ENCODE results near the gene PAX8. TPM values are rescaled to one million over a fixed set of nuclear protein-coding genes. Genes with fewer than 3 reads are reported as not detected.

The PAX8 gene
- total and polyA plus RNA-seq, 2 of the 13 experiments (the other 11 are each of a cell fraction or from before 2014, with no cell fraction given) = 1.5 to 8.8 TPM

- TF ChIP-seq CSRNP2 (CRISPR knock-in tag; conservative IDR thresholded peaks at IDR 0.05; ENCODE audit: low read depth) = no peak
- no peak for TF ChIP-seq TMF1 (CRISPR knock-in tag; IDR thresholded peaks at IDR 0.05; ENCODE audit: low read depth)
- TF ChIP-seq KAT7 (CRISPR knock-in tag; IDR thresholded peaks at IDR 0.05; ENCODE audit: borderline replicate concordance) = peak; percentile 63
- TF ChIP-seq ZNF839 (CRISPR knock-in tag; IDR thresholded peaks at IDR 0.05; ENCODE audit: borderline replicate concordance) = no peak
- no peak for TF ChIP-seq CC2D1A (CRISPR knock-in tag; IDR thresholded peaks at IDR 0.05)
- TF ChIP-seq KLF6 (CRISPR knock-in tag; IDR thresholded peaks at IDR 0.05) = peak; percentile 62; the same call in 1 of the 2 replicates
- peak; percentile 31; the same call in 1 of the 2 replicates for TF ChIP-seq FIP1L1 (IDR thresholded peaks at IDR 0.05; ENCODE audit: borderline replicate concordance, insufficient read depth, low read depth, low read length)
- TF ChIP-seq GFI1 (CRISPR knock-in tag; IDR thresholded peaks at IDR 0.05; ENCODE audit: borderline replicate concordance) = no peak
- TF ChIP-seq ATF5 (CRISPR knock-in tag; IDR thresholded peaks at IDR 0.05; ENCODE audit: low read depth) = no peak
- no peak for TF ChIP-seq ATF3 (CRISPR knock-in tag; IDR thresholded peaks at IDR 0.05)
- 0 out of 2 replicates have a peak, but pooled peaks have one; percentile 54 for TF ChIP-seq ZMYM2 (CRISPR knock-in tag; IDR thresholded peaks at IDR 0.05)
- peak; percentile 83; the same call in 1 of the 2 replicates for TF ChIP-seq ZFP90 (CRISPR knock-in tag; IDR thresholded peaks at IDR 0.05; ENCODE audit: borderline replicate concordance)
- 0 out of 2 replicates have a peak, but pooled peaks have one; percentile 47 for TF ChIP-seq ZNF275 (CRISPR knock-in tag; IDR thresholded peaks at IDR 0.05; ENCODE audit: borderline replicate concordance)
- TF ChIP-seq KMT2B (CRISPR knock-in tag; IDR thresholded peaks at IDR 0.05) = no peak
- TF ChIP-seq PCBP2 (optimal IDR thresholded peaks at IDR 0.05; ENCODE audit: low read depth, low read length, poor library complexity, severe bottlenecking) = no peak
- no peak for TF ChIP-seq AGO2 (optimal IDR thresholded peaks at IDR 0.05; ENCODE audit: low read depth, low read length)
- peak; percentile 96 for TF ChIP-seq POLR2AphosphoS5 (IDR thresholded peaks at IDR 0.05; ENCODE audit: low read depth, low read length)
- no peak for TF ChIP-seq ZNF510 (CRISPR knock-in tag; IDR thresholded peaks at IDR 0.05; ENCODE audit: low read depth)
- no peak for TF ChIP-seq ZNF569 (CRISPR knock-in tag; IDR thresholded peaks at IDR 0.05; ENCODE audit: borderline replicate concordance)
- no peak for TF ChIP-seq ZNF234 (CRISPR knock-in tag; conservative IDR thresholded peaks at IDR 0.05)
- no peak for TF ChIP-seq MBD4 (IDR thresholded peaks at IDR 0.05; ENCODE audit: borderline replicate concordance, low read length)
- no peak for TF ChIP-seq MYPOP (CRISPR knock-in tag; IDR thresholded peaks at IDR 0.05)
- no peak for TF ChIP-seq STAG1 (CRISPR knock-in tag; IDR thresholded peaks at IDR 0.05)
- TF ChIP-seq SCMH1 (CRISPR knock-in tag; IDR thresholded peaks at IDR 0.05; ENCODE audit: borderline replicate concordance) = no peak
- TF ChIP-seq ZNF160 (CRISPR knock-in tag; IDR thresholded peaks at IDR 0.05) = 0 out of 2 replicates have a peak, but pooled peaks have one; percentile 62
Observed at GRCh38 chr2:113219889-113220641, 58.7 kb downstream of the PAX8 start (continued).
